PC-9 (cell line): Measurements from ENCODE around the gene GAS1. TPM values are rescaled to one million over a fixed set of nuclear protein-coding genes. Genes with fewer than 3 reads are reported as not detected.

ENCODE experiments used
- Bru-seq: library from RNA; stranded (reverse); fragments of 400-500 nt; gene quantifications from one replicate; lab custom pipeline; 2021; lab: Mats Ljungman, UMichigan
- BruChase-seq, 2 experiments: library from RNA; stranded (reverse); fragments of 400-500 nt; gene quantifications; one replicate each; lab custom pipeline; 2021; lab: Mats Ljungman, UMichigan
- BruUV-seq: library from RNA; stranded (reverse); fragments of 400-500 nt; replicated peaks from 2 replicates; lab custom pipeline; 2021; lab: Mats Ljungman, UMichigan
- CTCF ChIA-PET: fragments of 300-600 bp; sonication (Branson Sonifier 250); formaldehyde crosslinking; loops from one replicate; lab custom pipeline; 2022; ENCODE audit warnings: antibody characterized with exemption; lab: Charles Lee
- POLR2A ChIA-PET: fragments of 300-600 bp; sonication (Branson Sonifier 250); formaldehyde crosslinking; loops from one replicate; lab custom pipeline; 2022; ENCODE audit warnings: antibody characterized with exemption; ENCODE audit not compliant: unreplicated experiment; lab: Charles Lee
- DNase-seq, 2 experiments: peaks; one replicate each; pipeline versions ENCODE4 v3.0.0 to v3.0.0-alpha.2; 2015 to 2022; ENCODE audit warnings: mixed read lengths in 1 of 2
- H2AFZ ChIP-seq: fragments of 200-600 bp; sonication (generic); 2 replicates; pipeline ENCODE4 v1.8.1; 2017; ENCODE audit warnings: antibody characterized with exemption
- H3F3A ChIP-seq: fragments of 200-600 bp; sonication (generic); 2 replicates; pipeline ENCODE4 v1.8.1; 2017; ENCODE audit warnings: antibody characterized with exemption, mild to moderate bottlenecking, low read depth; ENCODE audit not compliant: insufficient read depth
- H3K27ac ChIP-seq: fragments of 200-600 bp; sonication (generic); 2 replicates; pipeline ENCODE4 v1.6.1; 2016; ENCODE audit warnings: mixed run types
- H3K27me3 ChIP-seq: fragments of 200-600 bp; sonication (generic); 2 replicates; pipeline ENCODE4 v1.6.1; 2016; ENCODE audit warnings: low read depth, mixed run types; ENCODE audit not compliant: insufficient read depth
- H3K36me3 ChIP-seq: fragments of 200-600 bp; sonication (generic); 2 replicates; pipeline ENCODE4 v1.6.1; 2016; ENCODE audit warnings: low read depth, mixed run types
- H3K4me1 ChIP-seq: fragments of 200-600 bp; sonication (generic); replicated peaks from 2 replicates; pipeline ENCODE4 v1.6.1; 2016; ENCODE audit warnings: mixed run types; ENCODE audit not compliant: insufficient read depth
- H3K4me2 ChIP-seq: fragments of 200-600 bp; sonication (generic); 2 replicates; pipeline ENCODE4 v1.6.1; 2017; ENCODE audit warnings: mixed run types
- H3K4me3 ChIP-seq: fragments of 200-600 bp; sonication (generic); 2 replicates; pipeline ENCODE4 v1.6.1; 2016; ENCODE audit warnings: mixed run types
- H3K79me2 ChIP-seq: fragments of 200-600 bp; sonication (generic); 2 replicates; pipeline ENCODE4 v1.6.1; 2017; ENCODE audit warnings: low read depth, mixed run types
- H3K9me2 ChIP-seq: fragments of 200-600 bp; sonication (generic); 2 replicates; pipeline ENCODE4 v1.8.1; 2017; ENCODE audit warnings: mild to moderate bottlenecking; ENCODE audit not compliant: insufficient read depth
- H3K9me3 ChIP-seq: fragments of 200-600 bp; sonication (generic); 2 replicates; pipeline ENCODE4 v1.8.1; 2016; ENCODE audit warnings: low read depth; ENCODE audit not compliant: insufficient read depth
- H4K20me1 ChIP-seq: fragments of 200-600 bp; sonication (generic); 2 replicates; pipeline ENCODE4 v1.8.1; 2017; ENCODE audit not compliant: insufficient read depth
- EZH2 ChIP-seq: fragments of 200-600 bp; sonication (generic); IDR thresholded peaks from 2 replicates; pipeline ENCODE4 v1.8.0; 2017; ENCODE audit warnings: antibody characterized with exemption, low read depth
- intact Hi-C: fragments of 100-400 bp; cut with micrococcal nuclease; formaldehyde crosslinking; loops from one replicate; pipeline ENCODE4 v1.10.0; 2022; ENCODE audit not compliant: unreplicated experiment
- long read RNA-seq: library from polyadenylated mRNA; stranded (forward); transcript quantifications from one replicate; pipeline ENCODE4 v2.0.0, GENCODE V29; 2022
- total RNA-seq: library from RNA; stranded (reverse); gene quantifications from 2 replicates; pipeline ENCODE4 v1.2.3, GENCODE V29; 2021
- TF ChIP-seq, protein P1 (sequence below): fragments of 200-600 bp; sonication (generic); conservative IDR thresholded peaks from 2 replicates; pipeline ENCODE4 v1.6.1; 2017; ENCODE audit warnings: mixed run types, antibody characterized with exemption, mild to moderate bottlenecking, moderate library complexity

Gene GAS1
- total RNA-seq (not detected in 2 replicates), Bru-seq, nascent RNA (not detected), BruChase-seq, experiment 1, labeled RNA remaining after a 2-hour chase (not detected), BruChase-seq, experiment 2, labeled RNA remaining after a 6-hour chase (not detected)
- long read RNA-seq, result 0 reads

DNA sequence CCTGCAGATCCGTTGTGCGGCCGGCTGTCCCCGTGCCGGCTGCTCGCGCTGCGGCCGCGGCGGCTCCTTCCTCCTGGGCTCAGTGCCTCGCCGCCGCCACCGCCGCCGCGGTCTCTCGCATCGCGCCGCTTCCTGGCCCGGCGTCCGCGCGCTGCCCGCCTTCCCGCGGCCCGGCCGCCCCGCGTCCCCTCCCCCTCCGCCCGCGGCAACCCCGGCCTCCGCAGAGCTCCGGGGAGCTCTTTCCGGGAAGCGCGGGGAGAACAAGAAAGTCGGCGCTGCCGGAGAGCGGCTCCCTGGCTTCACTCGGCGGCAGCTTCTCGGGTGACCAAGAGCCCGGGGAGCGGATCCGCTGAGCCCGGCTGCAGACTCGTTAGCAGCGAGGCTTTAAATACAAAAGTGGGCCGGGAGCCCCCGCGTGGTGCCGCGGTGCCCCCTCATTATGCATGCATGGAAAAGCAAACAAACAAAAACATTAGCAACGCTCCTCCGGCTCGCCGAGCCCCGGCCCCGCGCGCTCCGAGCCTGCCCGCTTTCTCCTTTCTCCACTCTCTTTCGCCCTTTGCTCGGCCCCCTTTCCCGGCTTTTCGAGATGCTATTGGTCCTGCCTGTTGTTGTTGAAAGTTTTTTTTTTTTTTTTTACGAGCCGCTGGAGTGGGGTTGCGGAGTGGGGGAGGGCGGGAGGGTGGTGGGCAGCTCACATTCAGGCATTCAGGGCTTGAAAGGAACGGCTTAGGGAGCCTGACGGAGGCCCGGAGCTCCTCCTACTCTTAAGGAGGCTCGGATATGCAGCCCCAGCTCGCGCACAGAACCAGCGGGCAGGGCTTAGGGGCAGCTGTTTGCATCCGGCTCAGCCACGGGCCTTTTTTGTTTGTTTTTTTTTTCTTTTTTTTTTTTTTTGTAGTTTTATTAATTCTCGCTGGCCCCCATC lies at the start of gene GAS1:
Gene GAS1, minus strand, starts transcription at position 361 of the 928 bp plus-strand sequence. CDS start 727 bp downstream, outside the sequence.
- no peaks in the 10 kb centered on the region for H3K79me2 ChIP-seq
- H2AFZ ChIP-seq, result peak within 1 kb of the TSS; percentile 95
- H3K4me1 ChIP-seq, result 0 out of 2 replicates have a peak, but pooled peaks cover 4% of the 10 kb centered on the region
- peak; percentile 38 to 72 for DNase-seq
- peak within 1 kb of the TSS; percentile 89 for H3K4me2 ChIP-seq
- H3K36me3 ChIP-seq, result no peaks in the 10 kb centered on the region
- H3K27ac ChIP-seq, result no peak within 1 kb of the TSS
- H3K4me3 ChIP-seq, result peak within 1 kb of the TSS; percentile 63
- no peaks in the 10 kb centered on the region for H3K9me2 ChIP-seq
- TF ChIP-seq, protein P1, sequence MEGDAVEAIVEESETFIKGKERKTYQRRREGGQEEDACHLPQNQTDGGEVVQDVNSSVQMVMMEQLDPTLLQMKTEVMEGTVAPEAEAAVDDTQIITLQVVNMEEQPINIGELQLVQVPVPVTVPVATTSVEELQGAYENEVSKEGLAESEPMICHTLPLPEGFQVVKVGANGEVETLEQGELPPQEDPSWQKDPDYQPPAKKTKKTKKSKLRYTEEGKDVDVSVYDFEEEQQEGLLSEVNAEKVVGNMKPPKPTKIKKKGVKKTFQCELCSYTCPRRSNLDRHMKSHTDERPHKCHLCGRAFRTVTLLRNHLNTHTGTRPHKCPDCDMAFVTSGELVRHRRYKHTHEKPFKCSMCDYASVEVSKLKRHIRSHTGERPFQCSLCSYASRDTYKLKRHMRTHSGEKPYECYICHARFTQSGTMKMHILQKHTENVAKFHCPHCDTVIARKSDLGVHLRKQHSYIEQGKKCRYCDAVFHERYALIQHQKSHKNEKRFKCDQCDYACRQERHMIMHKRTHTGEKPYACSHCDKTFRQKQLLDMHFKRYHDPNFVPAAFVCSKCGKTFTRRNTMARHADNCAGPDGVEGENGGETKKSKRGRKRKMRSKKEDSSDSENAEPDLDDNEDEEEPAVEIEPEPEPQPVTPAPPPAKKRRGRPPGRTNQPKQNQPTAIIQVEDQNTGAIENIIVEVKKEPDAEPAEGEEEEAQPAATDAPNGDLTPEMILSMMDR, result no peak
- no peak for TF ChIP-seq EZH2
- BruUV-seq, result no TSS peak
- intact Hi-C loops, result loop anchor here (5.0 kb wide), 3 partner anchors 205 to 460 kb away; no protein-coding TSS in a partner anchor
- H3F3A ChIP-seq, result no peaks in the 10 kb centered on the region; the same call in 1 of the 2 replicates
- no peaks in the 10 kb centered on the region for H3K27me3 ChIP-seq
- CTCF ChIA-PET, result interaction anchor here (0.6 to 0.7 kb wide), 3 partner anchors 395 to 1408 kb away, joined by 4 to 8 read pairs (median 5); no protein-coding TSS in a partner anchor
- no peaks in the 10 kb centered on the region for H4K20me1 ChIP-seq
- POLR2A ChIA-PET, result no interaction called here
- H3K9me3 ChIP-seq, result no peaks in the 10 kb centered on the region

GRCh38 chr9:86994231-86994630 lies 46.9 kb upstream of the GAS1 start:
- intact Hi-C loops, result no loop called here
- Histone ChIP-seq H3K4me1 (peaks cover 8% of the 10 kb centered on the region; the same call in 1 of the 2 replicates), H3K9me2 (no peaks in the 10 kb centered on the region), H3K36me3 (no peaks in the 10 kb centered on the region), H3K79me2 (no peaks in the 10 kb centered on the region), H3K9me3 (no peaks in the 10 kb centered on the region), H3K4me3 (no peak overlapping the region), H3K4me2 (no peak overlapping the region), H3K27me3 (no peaks in the 10 kb centered on the region), H3K27ac (no peak overlapping the region), H3F3A (no peaks in the 10 kb centered on the region), H2AFZ (no peak overlapping the region), H4K20me1 (no peaks in the 10 kb centered on the region)
- DNase-seq, result no peak
- TF ChIP-seq EZH2, result no peak
- TF ChIP-seq, protein P1, result no peak
- CTCF ChIA-PET, result no interaction called here
- POLR2A ChIA-PET, result no interaction called here
- no TSS peak for BruUV-seq

DNA sequence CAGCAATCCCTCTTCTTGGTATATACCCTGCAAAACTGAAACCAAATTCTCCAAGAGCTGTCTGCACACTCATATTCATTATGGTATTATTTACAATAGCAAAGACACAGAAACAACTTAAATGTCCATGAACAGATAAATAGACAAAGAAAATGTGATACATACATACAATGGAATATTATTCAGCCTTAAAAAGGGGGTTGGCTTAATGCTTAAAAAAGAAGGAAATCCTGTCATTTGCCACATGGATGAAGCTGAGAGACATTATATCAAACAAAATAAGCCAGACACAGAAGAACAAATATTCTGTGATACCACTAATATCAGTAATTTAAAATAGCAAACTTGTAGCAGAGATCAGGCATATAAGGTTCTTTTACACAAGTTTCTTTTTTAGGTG lies 46.5 kb upstream of the GAS1 start:
- intact Hi-C loops, result no loop called here
- Histone ChIP-seq H2AFZ (no peak overlapping the region), H3K9me3 (no peaks in the 10 kb centered on the region), H3K79me2 (no peaks in the 10 kb centered on the region), H3K9me2 (no peaks in the 10 kb centered on the region), H3K4me3 (no peak overlapping the region), H3K36me3 (no peaks in the 10 kb centered on the region), H3K4me2 (no peak overlapping the region), H3F3A (no peaks in the 10 kb centered on the region), H4K20me1 (no peaks in the 10 kb centered on the region), H3K4me1 (peaks cover 8% of the 10 kb centered on the region; the same call in 1 of the 2 replicates), H3K27ac (no peak overlapping the region), H3K27me3 (no peaks in the 10 kb centered on the region)
- TF ChIP-seq, protein P1, result no peak
- TF ChIP-seq EZH2, result no peak
- no TSS peak for BruUV-seq
- ChIA-PET CTCF (no interaction called here), POLR2A (no interaction called here)
- no peak for DNase-seq
